A673 (cell line): ENCODE data around the gene GPR62. TPM values are rescaled to one million over a fixed set of nuclear protein-coding genes. Genes with fewer than 3 reads are reported as not detected.
"Not testable (repeated sequence)": the region's sequence is repeated elsewhere in the genome, so short reads cannot be mapped to it uniquely, and the experiment has no call there.

Experiments used
- BruUV-seq: library from RNA; stranded (reverse); fragments of 400-500 nt; replicated peaks from 2 replicates; lab custom pipeline; 2021; lab: Mats Ljungman, UMichigan
- CTCF ChIA-PET: fragments of 300-600 bp; sonication (Branson Sonifier 250); formaldehyde crosslinking; loops from one replicate; lab custom pipeline; 2022; ENCODE audit warnings: antibody characterized with exemption; lab: Charles Lee
- POLR2A ChIA-PET: fragments of 300-600 bp; sonication (Branson Sonifier 250); formaldehyde crosslinking; loops from one replicate; lab custom pipeline; 2022; ENCODE audit warnings: antibody characterized with exemption; ENCODE audit not compliant: low non-redundant PET; lab: Charles Lee
- DNase-seq: peaks from one replicate; pipeline ENCODE4 v3.0.0-alpha.2; 2015; ENCODE audit warnings: low spot score
- H3K27ac ChIP-seq: fragments of 200-600 bp; sonication (generic); 2 replicates; pipeline ENCODE4 v1.5.1; 2016; ENCODE audit warnings: mixed run types, low read depth, mild to moderate bottlenecking, mixed read lengths, antibody characterized with exemption, low read length; ENCODE audit not compliant: poor library complexity, severe bottlenecking
- H3K27me3 ChIP-seq: fragments of 200-600 bp; sonication (generic); replicated peaks from 2 replicates; pipeline ENCODE4 v1.6.1; 2017; ENCODE audit warnings: mixed run types, low read depth, mild to moderate bottlenecking, mixed read lengths, antibody characterized with exemption, low read length; ENCODE audit not compliant: insufficient read depth, poor library complexity
- H3K36me3 ChIP-seq: fragments of 200-600 bp; sonication (generic); 2 replicates; pipeline ENCODE4 v1.6.1; 2016; ENCODE audit warnings: mixed run types, mild to moderate bottlenecking, mixed read lengths, antibody characterized with exemption, low read length; ENCODE audit not compliant: insufficient read depth, poor library complexity, severe bottlenecking
- H3K4me1 ChIP-seq: fragments of 200-600 bp; sonication (generic); 2 replicates; pipeline ENCODE4 v1.6.1; 2017; ENCODE audit warnings: mixed run types, mild to moderate bottlenecking, mixed read lengths, antibody characterized with exemption, low read length; ENCODE audit not compliant: insufficient read depth, poor library complexity, severe bottlenecking
- H3K4me3 ChIP-seq: fragments of 200-600 bp; sonication (generic); 2 replicates; pipeline ENCODE4 v1.5.1; 2016; ENCODE audit warnings: low read depth, mixed run types, mild to moderate bottlenecking, mixed read lengths, low read length; ENCODE audit not compliant: poor library complexity, severe bottlenecking
- H3K9me3 ChIP-seq: fragments of 200-600 bp; sonication (generic); 2 replicates; pipeline ENCODE4 v1.6.1; 2016; ENCODE audit warnings: mixed run types, low read depth, mild to moderate bottlenecking, mixed read lengths, antibody characterized with exemption, low read length; ENCODE audit not compliant: poor library complexity, severe bottlenecking
- EZH2 ChIP-seq: fragments of 200-600 bp; sonication (generic); IDR thresholded peaks from 2 replicates; pipeline ENCODE4 v1.6.1; 2017; ENCODE audit warnings: borderline replicate concordance, low read depth, mild to moderate bottlenecking, mixed read lengths, antibody characterized with exemption, low read length; ENCODE audit not compliant: poor library complexity, severe bottlenecking
- intact Hi-C: fragments of 100-400 bp; cut with micrococcal nuclease; formaldehyde crosslinking; loops from one replicate; pipeline ENCODE4 v1.10.0; 2022; ENCODE audit not compliant: unreplicated experiment
- total RNA-seq: library from RNA; stranded (reverse); gene quantifications from 2 replicates; pipeline ENCODE4 v1.2.3, GENCODE V29; 2021
- TF ChIP-seq, protein P1 (sequence below): fragments of 300-800, 200-600 bp; sonication (generic); conservative IDR thresholded peaks from 2 replicates; pipeline ENCODE4 v1.5.1; 2017; ENCODE audit warnings: low read depth, mild to moderate bottlenecking, antibody characterized with exemption, low read length, moderate library complexity, mixed read lengths

Gene GPR62
- total RNA-seq, 1 experiment from 2014 or later, result not detected

DNA sequence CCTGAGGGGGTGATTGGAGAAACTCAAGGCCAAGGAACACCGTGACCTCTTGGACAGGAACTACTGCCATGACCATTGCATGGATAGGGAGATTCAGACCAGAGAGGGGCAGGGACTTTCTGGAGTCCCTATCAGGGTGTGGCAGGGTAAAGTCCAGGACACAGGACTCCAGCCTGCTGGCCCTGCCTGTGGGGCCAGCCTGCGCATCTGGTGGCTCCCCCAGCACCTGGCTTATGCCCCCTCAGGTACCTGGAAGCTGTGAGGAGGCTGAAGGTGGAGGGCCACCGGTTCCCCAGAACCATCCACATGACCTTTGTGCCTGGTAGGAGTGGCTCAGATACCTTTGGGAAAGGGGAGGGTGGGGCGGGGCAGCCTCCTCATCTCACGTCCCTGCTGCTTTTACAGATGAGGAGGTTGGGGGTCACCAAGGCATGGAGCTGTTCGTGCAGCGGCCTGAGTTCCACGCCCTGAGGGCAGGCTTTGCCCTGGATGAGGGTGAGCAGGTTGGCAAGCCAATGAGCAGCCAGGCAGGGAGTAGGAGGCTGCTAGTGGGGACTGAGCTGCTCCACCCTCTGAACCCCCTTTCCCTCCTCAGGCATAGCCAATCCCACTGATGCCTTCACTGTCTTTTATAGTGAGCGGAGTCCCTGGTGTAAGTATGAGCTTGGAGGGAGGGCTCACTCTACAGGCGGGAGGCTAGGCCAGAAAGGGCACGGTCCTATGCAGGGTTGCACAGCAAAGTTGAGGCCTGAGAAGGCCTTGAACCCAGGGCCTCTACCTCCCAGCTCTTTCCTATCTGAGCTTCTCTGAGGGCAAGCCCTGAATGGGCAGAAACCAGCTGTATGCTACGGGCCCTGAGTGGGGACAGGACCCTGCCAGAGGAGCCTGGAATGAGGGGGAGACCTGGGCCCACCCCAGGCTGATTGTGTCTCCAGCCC, 31.1 kb downstream of the GPR62 start:
- no peak for DNase-seq
- no peaks in the 10 kb centered on the region for H3K27me3 ChIP-seq
- intact Hi-C loops, result no loop called here
- no peak overlapping the region for H3K27ac ChIP-seq
- H3K9me3 ChIP-seq, result no peaks in the 10 kb centered on the region
- TF ChIP-seq, protein P1, sequence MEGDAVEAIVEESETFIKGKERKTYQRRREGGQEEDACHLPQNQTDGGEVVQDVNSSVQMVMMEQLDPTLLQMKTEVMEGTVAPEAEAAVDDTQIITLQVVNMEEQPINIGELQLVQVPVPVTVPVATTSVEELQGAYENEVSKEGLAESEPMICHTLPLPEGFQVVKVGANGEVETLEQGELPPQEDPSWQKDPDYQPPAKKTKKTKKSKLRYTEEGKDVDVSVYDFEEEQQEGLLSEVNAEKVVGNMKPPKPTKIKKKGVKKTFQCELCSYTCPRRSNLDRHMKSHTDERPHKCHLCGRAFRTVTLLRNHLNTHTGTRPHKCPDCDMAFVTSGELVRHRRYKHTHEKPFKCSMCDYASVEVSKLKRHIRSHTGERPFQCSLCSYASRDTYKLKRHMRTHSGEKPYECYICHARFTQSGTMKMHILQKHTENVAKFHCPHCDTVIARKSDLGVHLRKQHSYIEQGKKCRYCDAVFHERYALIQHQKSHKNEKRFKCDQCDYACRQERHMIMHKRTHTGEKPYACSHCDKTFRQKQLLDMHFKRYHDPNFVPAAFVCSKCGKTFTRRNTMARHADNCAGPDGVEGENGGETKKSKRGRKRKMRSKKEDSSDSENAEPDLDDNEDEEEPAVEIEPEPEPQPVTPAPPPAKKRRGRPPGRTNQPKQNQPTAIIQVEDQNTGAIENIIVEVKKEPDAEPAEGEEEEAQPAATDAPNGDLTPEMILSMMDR, result no peak
- TF ChIP-seq EZH2, result no peak
- ChIA-PET POLR2A (no interaction called here), CTCF (no interaction called here)
- H3K4me1 ChIP-seq, result peaks cover 6% of the 10 kb centered on the region
- BruUV-seq, result no TSS peak
- no peaks in the 10 kb centered on the region for H3K36me3 ChIP-seq
- H3K4me3 ChIP-seq, result no peak overlapping the region

GRCh38 chr3:51987568-51987967, 32.4 kb downstream of the GPR62 start:
- peaks cover 9% of the 10 kb centered on the region for H3K36me3 ChIP-seq
- no peak for TF ChIP-seq EZH2
- TF ChIP-seq, protein P1, result no peak
- peaks cover 6% of the 10 kb centered on the region for H3K4me1 ChIP-seq
- no peak overlapping the region for H3K4me3 ChIP-seq
- ChIA-PET CTCF (no interaction called here), POLR2A (interaction anchor here (0.5 kb wide), 1 partner anchor 170 kb away, joined by 3 read pairs; no protein-coding TSS in a partner anchor)
- H3K27ac ChIP-seq, result no peak overlapping the region
- BruUV-seq, result no TSS peak
- H3K27me3 ChIP-seq, result no peaks in the 10 kb centered on the region
- DNase-seq, result no peak
- intact Hi-C loops, result no loop called here
- no peaks in the 10 kb centered on the region for H3K9me3 ChIP-seq

GRCh38 chr3:51988286-51989146, 33.3 kb downstream of the GPR62 start:
- CTCF ChIA-PET, result no interaction called here
- intact Hi-C loops, result no loop called here
- Histone ChIP-seq H3K9me3 (no peaks in the 10 kb centered on the region), H3K4me3 (no peak overlapping the region), H3K4me1 (no peaks in the 10 kb centered on the region), H3K36me3 (peaks cover 16% of the 10 kb centered on the region), H3K27ac (no peak overlapping the region), H3K27me3 (no peaks in the 10 kb centered on the region)
- POLR2A ChIA-PET, result no interaction called here
- BruUV-seq, result no TSS peak
- no peak for DNase-seq
- TF ChIP-seq, protein P1, result no peak
- TF ChIP-seq EZH2, result no peak

GRCh38 chr3:51990501-51990971, 35.4 kb downstream of the GPR62 start:
- POLR2A ChIA-PET, result interaction anchor here (0.6 kb wide), 1 partner anchor 24 kb away, joined by 3 read pairs; no protein-coding TSS in a partner anchor
- DNase-seq, intact Hi-C loops, H3K27ac ChIP-seq, H3K9me3 ChIP-seq, H3K4me3 ChIP-seq, H3K4me1 ChIP-seq, BruUV-seq, H3K27me3 ChIP-seq, CTCF ChIA-PET: not testable (repeated sequence)
- peaks cover 32% of the 10 kb centered on the region for H3K36me3 ChIP-seq
